Brain microvascular endothelial cell (primary cell): ENCODE data around the gene OR2AG2.

Experiments used
- DNase-seq: peaks from one replicate; pipeline ENCODE4 v3.0.0-alpha.2; 2020
- H3K27ac ChIP-seq: fragments of 250-450 bp; sonication (Bioruptor Pico); 2 replicates; pipeline ENCODE4 v1.5.1; 2020; ENCODE audit warnings: mild to moderate bottlenecking, moderate library complexity
- H3K27me3 ChIP-seq: fragments of 250-450 bp; sonication (Bioruptor Pico); replicated peaks from 2 replicates; pipeline ENCODE4 v1.5.1; 2020; ENCODE audit warnings: mild to moderate bottlenecking
- H3K36me3 ChIP-seq: fragments of 250-450 bp; sonication (Bioruptor Pico); replicated peaks from 2 replicates; pipeline ENCODE4 v1.5.1; 2020; ENCODE audit warnings: mild to moderate bottlenecking
- H3K4me3 ChIP-seq: 2 replicates; pipeline ENCODE4 v1.5.1; 2011; ENCODE audit warnings: low read depth, mild to moderate bottlenecking, control low read depth, low read length, moderate library complexity
- in situ Hi-C: cut with HindIII; loops from 2 replicates; pipeline ENCODE4 v1.10.0; 2017; ENCODE audit warnings: low sequenced_read_pairs, low pct_ligation_motif_present
- TF ChIP-seq, protein P1 (sequence below): IDR thresholded peaks from 2 replicates; pipeline ENCODE4 v1.5.1; 2011; ENCODE audit warnings: low read depth, mild to moderate bottlenecking, moderate library complexity, low read length, control low read depth, inconsistent platforms; ENCODE audit errors: missing control alignments

Gene OR2AG2

DNA sequence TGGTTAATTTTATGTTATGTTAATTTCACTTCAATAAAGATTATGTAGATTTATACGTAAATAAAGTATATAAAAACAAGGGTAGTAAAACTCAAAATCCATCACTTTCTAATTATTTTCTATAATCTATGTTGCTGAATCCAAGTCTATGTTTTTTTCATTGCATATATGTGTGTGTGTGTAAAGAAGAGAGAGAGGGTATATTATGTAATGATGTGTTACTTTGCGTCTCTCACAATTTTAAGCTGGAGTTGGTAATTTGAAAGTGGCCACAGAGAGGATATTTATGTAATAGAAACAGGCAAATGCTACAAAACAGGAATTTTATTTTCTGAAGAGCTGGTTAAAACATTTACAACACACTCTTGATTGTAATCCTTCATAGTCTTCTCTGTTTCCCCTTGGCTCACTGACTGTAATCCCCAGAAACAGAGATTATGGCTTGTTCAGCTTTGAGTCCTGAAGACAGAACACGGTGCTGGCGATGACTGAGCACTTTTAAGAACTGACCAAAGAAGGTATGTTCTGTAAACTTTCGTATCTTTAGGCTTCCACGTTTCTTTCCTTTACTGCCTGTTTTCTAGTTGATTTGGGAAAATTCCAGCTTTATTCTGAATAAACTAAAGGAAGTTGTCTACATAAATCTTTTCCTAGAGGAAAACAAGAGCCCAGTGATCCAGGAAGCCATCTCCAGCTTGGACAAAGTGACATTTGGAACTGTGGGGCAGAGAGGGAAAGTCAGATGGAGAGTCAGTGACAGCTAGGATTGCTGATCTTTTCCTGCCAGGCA is 43.6 kb downstream of the OR2AG2 start:
- in situ Hi-C loops, result no loop called here
- TF ChIP-seq, protein P1, sequence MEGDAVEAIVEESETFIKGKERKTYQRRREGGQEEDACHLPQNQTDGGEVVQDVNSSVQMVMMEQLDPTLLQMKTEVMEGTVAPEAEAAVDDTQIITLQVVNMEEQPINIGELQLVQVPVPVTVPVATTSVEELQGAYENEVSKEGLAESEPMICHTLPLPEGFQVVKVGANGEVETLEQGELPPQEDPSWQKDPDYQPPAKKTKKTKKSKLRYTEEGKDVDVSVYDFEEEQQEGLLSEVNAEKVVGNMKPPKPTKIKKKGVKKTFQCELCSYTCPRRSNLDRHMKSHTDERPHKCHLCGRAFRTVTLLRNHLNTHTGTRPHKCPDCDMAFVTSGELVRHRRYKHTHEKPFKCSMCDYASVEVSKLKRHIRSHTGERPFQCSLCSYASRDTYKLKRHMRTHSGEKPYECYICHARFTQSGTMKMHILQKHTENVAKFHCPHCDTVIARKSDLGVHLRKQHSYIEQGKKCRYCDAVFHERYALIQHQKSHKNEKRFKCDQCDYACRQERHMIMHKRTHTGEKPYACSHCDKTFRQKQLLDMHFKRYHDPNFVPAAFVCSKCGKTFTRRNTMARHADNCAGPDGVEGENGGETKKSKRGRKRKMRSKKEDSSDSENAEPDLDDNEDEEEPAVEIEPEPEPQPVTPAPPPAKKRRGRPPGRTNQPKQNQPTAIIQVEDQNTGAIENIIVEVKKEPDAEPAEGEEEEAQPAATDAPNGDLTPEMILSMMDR, result no peak

DNA sequence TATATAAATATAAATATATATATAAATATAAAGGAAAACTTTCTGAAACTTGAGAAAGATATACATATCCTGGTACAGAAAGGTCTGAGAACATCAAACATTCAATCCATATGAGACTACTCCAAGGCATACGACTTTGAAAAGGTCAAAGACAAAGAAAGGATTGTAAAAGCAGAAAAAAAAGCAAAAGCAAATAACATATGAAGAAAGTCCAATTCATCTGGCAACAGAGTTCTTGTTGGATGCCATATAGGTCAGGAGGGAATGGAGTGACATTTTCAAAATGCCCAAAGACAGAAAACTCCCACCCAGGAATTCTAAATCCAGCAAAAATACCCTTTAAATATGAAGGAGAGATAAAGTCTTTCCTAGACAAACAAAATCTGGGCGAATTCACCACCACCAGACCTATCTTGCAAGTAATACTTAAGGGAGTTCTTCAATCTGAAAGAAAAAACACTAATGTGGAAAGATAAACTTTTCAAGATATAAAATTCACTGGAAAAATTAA is 46.3 kb downstream of the OR2AG2 start:
- H3K27me3 ChIP-seq, result no peaks in the 10 kb centered on the region
- TF ChIP-seq, protein P1, result no peak
- H3K36me3 ChIP-seq, result no peaks in the 10 kb centered on the region
- no peak overlapping the region for H3K4me3 ChIP-seq
- H3K27ac ChIP-seq, result no peak overlapping the region
- in situ Hi-C loops, result no loop called here
- DNase-seq, result no peak

More for the DNA sequence above, 43.6 kb downstream of the OR2AG2 start:
- Histone ChIP-seq H3K4me3 (no peak overlapping the region), H3K27ac (no peak overlapping the region), H3K27me3 (no peaks in the 10 kb centered on the region), H3K36me3 (no peaks in the 10 kb centered on the region)
- DNase-seq, result no peak

DNA sequence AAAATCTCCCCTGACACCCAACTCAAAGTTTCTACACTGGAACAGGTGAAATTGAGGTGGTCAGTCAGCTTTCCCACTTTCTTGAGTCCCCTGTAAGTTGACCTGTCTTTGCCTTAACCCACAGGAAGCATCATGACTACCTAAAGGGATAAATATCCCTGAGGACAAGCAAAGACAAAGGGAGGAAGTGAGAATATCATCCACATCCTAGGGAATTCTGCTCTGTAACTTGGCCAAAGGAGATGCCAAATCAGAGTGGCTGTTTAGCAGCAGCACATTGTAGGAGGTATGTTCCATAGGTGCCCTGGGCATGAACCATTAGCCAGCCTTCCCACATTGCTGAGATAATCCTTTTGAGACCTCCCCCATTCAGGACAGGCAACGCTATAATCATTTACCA is 47.8 kb downstream of the OR2AG2 start:
- Histone ChIP-seq H3K27me3 (no peaks in the 10 kb centered on the region), H3K27ac (no peak overlapping the region), H3K36me3 (no peaks in the 10 kb centered on the region), H3K4me3 (no peak overlapping the region)
- DNase-seq, result no peak
- TF ChIP-seq, protein P1, result no peak
- in situ Hi-C loops, result no loop called here

DNA sequence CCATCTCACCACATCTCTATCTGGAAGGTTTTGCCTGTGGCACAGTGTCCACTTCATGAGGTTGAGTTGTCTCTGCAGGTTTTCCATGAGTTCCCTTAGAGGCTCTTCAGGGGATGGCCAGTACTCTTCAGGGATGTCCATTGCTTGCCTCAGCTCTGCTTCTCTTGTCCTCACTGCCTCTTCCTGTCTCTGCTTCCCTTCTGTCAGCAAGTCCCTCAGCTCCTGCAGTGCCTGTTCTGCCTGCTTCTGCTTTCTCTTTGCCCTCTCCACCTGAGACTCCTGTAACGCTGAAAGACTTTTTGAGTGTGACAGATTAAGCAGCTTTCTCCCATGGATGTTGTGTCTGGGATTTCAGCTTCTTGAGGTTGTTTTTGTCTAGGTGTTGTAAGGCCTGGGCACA is 50.4 kb downstream of the OR2AG2 start:
- TF ChIP-seq, protein P1, result no peak
- in situ Hi-C loops, result no loop called here
- Histone ChIP-seq H3K27me3 (no peaks in the 10 kb centered on the region), H3K4me3 (no peak overlapping the region), H3K27ac (no peak overlapping the region), H3K36me3 (no peaks in the 10 kb centered on the region)
- no peak for DNase-seq

DNA sequence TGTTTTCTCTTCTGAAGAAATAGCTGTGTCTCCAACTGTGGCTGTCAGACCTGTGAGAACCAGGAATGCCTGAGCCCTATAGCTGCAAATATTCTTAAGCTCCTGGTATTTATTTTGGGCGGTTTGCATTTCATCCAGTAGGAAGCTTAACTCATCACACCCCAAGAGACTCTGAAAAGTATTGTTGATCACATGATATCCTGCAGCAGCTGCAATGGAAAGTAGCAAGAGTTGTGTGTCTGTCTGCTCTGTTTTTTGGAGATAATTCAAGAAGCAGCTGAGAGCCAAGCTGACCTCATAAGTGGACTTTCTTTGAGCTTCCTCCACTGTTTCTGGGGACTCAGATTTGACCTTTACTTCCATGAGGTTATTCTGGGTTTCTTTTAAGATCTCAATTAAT is 52.2 kb downstream of the OR2AG2 start:
- H3K36me3 ChIP-seq, result no peaks in the 10 kb centered on the region
- no peak overlapping the region for H3K27ac ChIP-seq
- in situ Hi-C loops, result no loop called here
- no peak overlapping the region for H3K4me3 ChIP-seq
- no peak for DNase-seq
- no peaks in the 10 kb centered on the region for H3K27me3 ChIP-seq
- TF ChIP-seq, protein P1, result no peak
